Measurements from ENCODE around the gene SCP2.

The SCP2 gene

DNA sequence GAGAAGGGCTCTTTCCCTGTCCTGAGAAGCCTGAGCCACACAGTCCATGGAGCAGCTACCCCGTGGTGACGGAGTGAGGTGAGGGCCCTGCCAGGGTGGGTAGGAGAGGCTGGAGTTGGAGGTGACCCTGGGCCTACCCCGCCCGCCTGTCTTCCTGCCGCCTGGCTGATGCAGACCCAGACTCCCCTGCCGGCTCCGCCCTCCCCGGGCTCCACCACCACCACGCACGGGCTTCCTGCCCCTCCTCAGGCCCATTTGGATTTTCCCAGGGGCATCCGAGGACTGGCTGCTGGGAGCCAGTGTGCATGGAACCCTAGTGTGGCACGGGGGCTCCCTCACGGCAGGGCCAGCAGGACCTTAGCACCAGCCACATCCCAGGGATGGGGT lies 167.4 kb downstream of the SCP2 start:
- no peak for DNase-seq (ENCODE audit: low read depth in 2 of 3, low spot score in 1 of 3)

Measured in stimulated activated CD4-positive, alpha-beta T cell treated with anti-CD3 and anti-CD28 coated beads, Interleukin-12 subunit alpha, Interleukin-12 subunit beta, amount 100 ng/mL, for 48 hours (primary cell).